Right lobe of liver (tissue), 4 donors: ENCODE results near the gene ITPA.

ENCODE experiments used
- CTCF ChIP-seq, 4 donors: fragments of 200-600 bp in 3 of 4; fragments of 450-650 bp in 1 of 4; IDR thresholded peaks; one replicate each; pipeline versions ENCODE4 v1.5.1 to v1.8.0; 2016 to 2022; ENCODE audit warnings: antibody characterized with exemption in 4 of 4, mild to moderate bottlenecking in 2 of 4
- POLR2A ChIP-seq: fragments of 450-650 bp; IDR thresholded peaks from one replicate; pipeline ENCODE4 v1.6.1; 2017; ENCODE audit warnings: antibody characterized with exemption, mild to moderate bottlenecking
- donor health status: DM: no; HTN: no; CAD: no.
- donor health status: DM: no; HTN: no; CAD: no.
- donor health status: DM: no; HTN: yes; CAD: no.

DNA sequence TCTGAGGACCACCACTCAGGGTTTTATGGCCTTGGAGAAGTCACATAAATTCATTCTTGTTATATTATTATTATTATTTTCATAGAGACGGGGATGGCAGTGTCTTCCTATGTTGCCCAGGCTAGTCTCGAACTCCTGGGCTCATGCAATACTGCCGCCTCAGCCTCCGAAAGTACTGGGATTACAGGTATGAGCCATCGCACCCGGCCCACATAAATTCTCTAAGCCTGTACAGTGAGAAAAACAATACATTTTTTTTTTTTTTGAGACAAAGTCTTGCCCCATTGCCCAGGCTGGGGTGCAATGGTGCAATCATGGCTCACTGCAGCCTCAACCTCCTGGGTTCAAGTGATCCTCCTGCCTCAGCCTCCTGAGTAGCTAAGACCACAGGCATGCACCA, 48.9 kb upstream of the ITPA start:
- no peak for TF ChIP-seq CTCF (IDR thresholded peaks at IDR 0.05)
- TF ChIP-seq POLR2A, result no peak
